Measurements from ENCODE around the gene AFF3. TPM values are rescaled to one million over a fixed set of nuclear protein-coding genes. Genes with fewer than 3 reads are reported as not detected.

Gene AFF3
- total RNA-seq, 3 donors from 2014 or later: 2.1 to 2.6 (median 2.2) TPM

- no peak for ATAC-seq
- H3K36me3 Mint-ChIP-seq (ENCODE audit: insufficient read depth): no peaks in the 10 kb centered on the region
- H3K4me1 Mint-ChIP-seq (ENCODE audit: low read depth): no peaks in the 10 kb centered on the region
These were observed 260.3 kb downstream of the AFF3 start for GRCh38 chr2:99881901-99882591.

DNA sequence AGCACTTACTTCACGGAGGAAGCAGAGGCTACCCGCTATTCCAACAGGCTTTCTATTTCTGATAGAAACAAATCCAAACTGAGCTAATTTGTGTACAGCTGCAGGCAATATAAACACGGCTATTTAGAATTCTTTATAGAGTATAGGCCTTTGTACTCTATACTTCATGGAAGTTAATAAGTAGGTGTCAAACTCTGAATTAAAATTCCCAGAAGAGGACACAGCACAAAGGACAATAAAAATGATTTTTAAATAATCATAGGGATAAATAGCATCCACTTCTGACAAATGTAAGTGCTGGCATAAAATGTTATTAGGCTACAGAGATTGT is 261.5 kb downstream of the AFF3 start:
- no peaks in the 10 kb centered on the region for H3K36me3 Mint-ChIP-seq (ENCODE audit: insufficient read depth)
- no peaks in the 10 kb centered on the region for H3K4me1 Mint-ChIP-seq (ENCODE audit: low read depth)
- H3K9me3 Mint-ChIP-seq: no peaks in the 10 kb centered on the region
- H3K4me3 Mint-ChIP-seq: no peak overlapping the region
- ATAC-seq: no peak
- no peak for DNase-seq
- no peaks in the 10 kb centered on the region for H3K27me3 Mint-ChIP-seq (ENCODE audit: low read depth)

More at GRCh38 chr2:99881901-99882591, 260.3 kb downstream of the AFF3 start:
- DNase-seq: no peak
- no peaks in the 10 kb centered on the region for H3K27me3 Mint-ChIP-seq (ENCODE audit: low read depth)
- H3K9me3 Mint-ChIP-seq: no peaks in the 10 kb centered on the region
- H3K4me3 Mint-ChIP-seq: no peak overlapping the region

- ATAC-seq: no peak
- H3K4me1 Mint-ChIP-seq (ENCODE audit: low read depth): no peaks in the 10 kb centered on the region
- DNase-seq: no peak
- no peaks in the 10 kb centered on the region for H3K9me3 Mint-ChIP-seq
- no peak overlapping the region for H3K4me3 Mint-ChIP-seq
- H3K36me3 Mint-ChIP-seq (ENCODE audit: insufficient read depth): no peaks in the 10 kb centered on the region
- no peaks in the 10 kb centered on the region for H3K27me3 Mint-ChIP-seq (ENCODE audit: low read depth)
These were observed 262.0 kb downstream of the AFF3 start for GRCh38 chr2:99880148-99880963.

DNA sequence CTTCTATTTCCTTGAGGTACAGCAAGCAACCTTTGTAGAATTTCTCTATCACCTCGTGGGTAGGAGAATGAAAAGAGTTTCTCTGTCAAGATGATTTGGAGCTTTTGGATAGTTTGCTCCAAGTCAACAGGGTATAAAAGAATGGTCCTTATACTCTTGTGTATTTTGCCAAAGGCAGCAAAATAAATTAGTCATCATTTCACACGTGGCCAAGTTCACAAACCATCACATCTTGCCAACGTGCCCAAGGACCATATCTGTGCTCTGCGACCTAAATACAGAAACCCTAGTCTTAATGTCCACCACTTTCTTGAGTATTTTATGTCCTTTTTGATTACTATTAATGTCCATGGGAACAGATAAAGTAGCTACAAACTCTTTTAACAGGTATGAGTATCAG is 262.9 kb downstream of the AFF3 start:
- H3K4me3 Mint-ChIP-seq: no peak overlapping the region
- H3K36me3 Mint-ChIP-seq (ENCODE audit: insufficient read depth): no peaks in the 10 kb centered on the region
- H3K9me3 Mint-ChIP-seq: no peaks in the 10 kb centered on the region
- H3K27me3 Mint-ChIP-seq (ENCODE audit: low read depth): no peaks in the 10 kb centered on the region
- no peak for DNase-seq
- H3K4me1 Mint-ChIP-seq (ENCODE audit: low read depth): no peaks in the 10 kb centered on the region
- ATAC-seq: no peak

DNA sequence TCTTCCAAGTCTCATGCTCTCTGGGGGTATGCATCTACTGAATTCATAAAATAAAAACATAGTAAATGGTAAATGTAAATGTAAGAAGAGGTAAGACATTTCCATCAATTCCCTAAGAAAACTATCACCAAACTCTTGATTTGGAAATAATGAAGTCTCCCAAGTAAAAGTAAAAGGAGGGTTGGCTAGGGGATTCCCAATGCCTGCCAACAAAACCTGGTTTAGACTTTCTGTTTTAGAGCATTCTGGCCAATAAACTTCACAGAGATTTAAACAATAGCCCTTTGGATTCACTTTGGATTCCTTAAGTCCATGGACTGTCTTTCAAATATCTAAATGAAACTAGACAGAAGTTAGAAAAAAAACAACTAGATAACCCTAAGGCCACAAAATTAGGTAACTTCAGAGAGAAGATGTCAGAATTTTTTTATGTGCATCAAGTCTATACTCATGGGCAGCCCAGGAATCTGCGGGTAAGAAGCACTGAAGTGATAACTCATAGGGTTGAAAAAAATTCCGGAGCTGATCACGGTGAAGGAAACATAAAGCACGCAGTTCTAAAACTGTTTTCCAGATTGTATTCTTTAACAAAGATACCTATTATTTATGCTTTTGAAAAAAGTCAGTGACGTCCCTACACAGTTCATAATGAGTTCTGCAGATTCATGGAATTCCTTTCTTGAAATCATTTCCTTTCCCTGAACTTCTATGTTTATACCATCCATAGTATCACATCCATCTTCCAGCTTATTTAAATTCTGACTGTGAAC is 263.6 kb downstream of the AFF3 start:
- DNase-seq (no peak), ATAC-seq (no peak)
- Mint-ChIP-seq H3K4me1 (ENCODE audit: low read depth) (no peaks in the 10 kb centered on the region), H3K9me3 (no peaks in the 10 kb centered on the region), H3K36me3 (ENCODE audit: insufficient read depth) (no peaks in the 10 kb centered on the region), H3K4me3 (no peak overlapping the region), H3K27me3 (ENCODE audit: low read depth) (no peaks in the 10 kb centered on the region)

DNA sequence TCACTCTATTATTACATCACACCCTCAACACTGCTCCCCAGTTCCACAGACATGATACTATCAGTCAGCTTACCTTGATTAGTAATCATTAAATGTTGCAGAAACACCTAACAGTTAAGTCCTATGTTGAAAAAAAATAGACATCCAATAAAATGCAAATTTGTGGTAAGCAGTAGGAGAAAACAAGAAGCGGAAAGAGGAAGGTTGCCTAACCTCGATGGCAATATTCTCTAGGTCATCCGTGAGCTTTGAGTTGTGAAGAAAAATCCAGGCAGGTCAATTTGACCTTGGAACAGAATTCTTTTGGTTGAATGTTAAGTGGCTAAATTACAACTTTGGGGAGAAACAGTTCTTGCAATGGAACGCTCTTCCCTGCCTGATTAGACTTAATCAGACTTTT is 264.4 kb downstream of the AFF3 start:
- H3K4me1 Mint-ChIP-seq (ENCODE audit: low read depth): no peaks in the 10 kb centered on the region
- no peak overlapping the region for H3K4me3 Mint-ChIP-seq
- no peak for DNase-seq
- no peaks in the 10 kb centered on the region for H3K36me3 Mint-ChIP-seq (ENCODE audit: insufficient read depth)
- H3K27me3 Mint-ChIP-seq (ENCODE audit: low read depth): no peaks in the 10 kb centered on the region
- H3K9me3 Mint-ChIP-seq: no peaks in the 10 kb centered on the region
- ATAC-seq: no peak

- H3K4me3 Mint-ChIP-seq: no peak overlapping the region
- ATAC-seq: no peak
- DNase-seq: no peak
- H3K36me3 Mint-ChIP-seq (ENCODE audit: insufficient read depth): no peaks in the 10 kb centered on the region
- no peaks in the 10 kb centered on the region for H3K27me3 Mint-ChIP-seq (ENCODE audit: low read depth)
- no peaks in the 10 kb centered on the region for H3K9me3 Mint-ChIP-seq
- H3K4me1 Mint-ChIP-seq (ENCODE audit: low read depth): no peaks in the 10 kb centered on the region
These were observed 265.4 kb downstream of the AFF3 start for GRCh38 chr2:99876956-99877355.

- Mint-ChIP-seq H3K9me3 (no peaks in the 10 kb centered on the region), H3K4me1 (ENCODE audit: low read depth) (no peaks in the 10 kb centered on the region), H3K27me3 (ENCODE audit: low read depth) (no peaks in the 10 kb centered on the region), H3K36me3 (ENCODE audit: insufficient read depth) (no peaks in the 10 kb centered on the region), H3K4me3 (no peak overlapping the region)
- no peak for DNase-seq
- no peak for ATAC-seq
These were observed 266.7 kb downstream of the AFF3 start for GRCh38 chr2:99875627-99876201.

DNA sequence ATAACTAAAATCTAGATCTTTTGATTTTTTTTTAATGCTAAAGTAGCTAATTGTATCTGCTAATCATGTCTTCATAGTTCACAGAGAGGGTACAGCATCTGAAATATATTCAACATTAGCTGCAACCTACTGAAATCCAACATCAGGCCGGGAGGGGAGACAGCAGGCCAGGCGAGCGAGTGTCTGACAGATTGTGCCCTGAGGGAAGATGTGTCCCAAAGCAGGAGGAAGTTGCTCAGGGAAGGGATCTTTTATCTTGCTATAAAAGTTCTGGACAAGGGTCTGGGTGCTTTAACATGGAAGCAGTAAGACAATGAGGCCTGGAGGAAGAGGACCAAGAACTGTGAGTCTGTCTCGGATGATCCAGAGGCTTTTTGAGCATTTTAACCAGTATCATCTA is 274.1 kb downstream of the AFF3 start:
- Mint-ChIP-seq H3K4me3 (no peak overlapping the region), H3K4me1 (ENCODE audit: low read depth) (peaks cover 3% of the 10 kb centered on the region), H3K9me3 (no peaks in the 10 kb centered on the region), H3K36me3 (ENCODE audit: insufficient read depth) (no peaks in the 10 kb centered on the region), H3K27me3 (ENCODE audit: low read depth) (no peaks in the 10 kb centered on the region)
- ATAC-seq (no peak), DNase-seq (no peak)

- ATAC-seq (no peak), DNase-seq (no peak)
- no peaks in the 10 kb centered on the region for H3K36me3 Mint-ChIP-seq (ENCODE audit: insufficient read depth)
- H3K4me1 Mint-ChIP-seq (ENCODE audit: low read depth): peaks cover 5% of the 10 kb centered on the region
- H3K27me3 Mint-ChIP-seq (ENCODE audit: low read depth): no peaks in the 10 kb centered on the region
- no peaks in the 10 kb centered on the region for H3K9me3 Mint-ChIP-seq
- no peak overlapping the region for H3K4me3 Mint-ChIP-seq
These were observed 274.6 kb downstream of the AFF3 start for GRCh38 chr2:99867770-99868169.

GRCh38 chr2:99865818-99866676 is 276.3 kb downstream of the AFF3 start:
- no peaks in the 10 kb centered on the region for H3K27me3 Mint-ChIP-seq (ENCODE audit: low read depth)

GRCh38 chr2:99864561-99865553 is 277.5 kb downstream of the AFF3 start:
- H3K4me1 Mint-ChIP-seq (ENCODE audit: low read depth): peaks cover 25% of the 10 kb centered on the region
- no peak overlapping the region for H3K4me3 Mint-ChIP-seq
- no peak for DNase-seq
- no peaks in the 10 kb centered on the region for H3K36me3 Mint-ChIP-seq (ENCODE audit: insufficient read depth)
- ATAC-seq: no peak
- no peaks in the 10 kb centered on the region for H3K27me3 Mint-ChIP-seq (ENCODE audit: low read depth)
- no peaks in the 10 kb centered on the region for H3K9me3 Mint-ChIP-seq

More at GRCh38 chr2:99865818-99866676, 276.3 kb downstream of the AFF3 start:
- H3K4me3 Mint-ChIP-seq: no peak overlapping the region
- DNase-seq (no peak), ATAC-seq (no peak)
- H3K9me3 Mint-ChIP-seq: no peaks in the 10 kb centered on the region
- H3K36me3 Mint-ChIP-seq (ENCODE audit: insufficient read depth): no peaks in the 10 kb centered on the region
- H3K4me1 Mint-ChIP-seq (ENCODE audit: low read depth): peaks cover 21% of the 10 kb centered on the region

DNA sequence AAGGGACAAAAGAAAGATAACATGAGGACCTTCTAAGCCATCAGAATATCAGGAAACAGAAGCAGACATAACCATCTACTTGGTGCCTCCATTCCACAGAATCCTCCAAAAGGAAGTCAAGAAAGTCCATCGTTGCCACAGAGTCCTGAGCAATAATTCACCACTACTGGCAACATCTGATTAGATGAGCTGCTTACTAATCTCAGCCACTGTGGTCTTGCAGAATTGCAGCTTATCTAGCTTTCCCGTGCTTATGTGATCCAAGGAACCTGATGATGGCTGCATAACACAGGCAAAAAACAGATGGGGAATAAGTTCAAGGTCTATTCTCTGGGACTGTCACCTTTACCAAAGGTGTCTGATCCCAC is 278.5 kb downstream of the AFF3 start:
- Mint-ChIP-seq H3K4me1 (ENCODE audit: low read depth) (peaks cover 25% of the 10 kb centered on the region), H3K9me3 (no peaks in the 10 kb centered on the region), H3K36me3 (ENCODE audit: insufficient read depth) (no peaks in the 10 kb centered on the region), H3K4me3 (no peak overlapping the region), H3K27me3 (ENCODE audit: low read depth) (no peaks in the 10 kb centered on the region)
- ATAC-seq (no peak), DNase-seq (no peak)
